Liver (tissue), 9 donors: Measurements from ENCODE around the gene PALLD. TPM values are rescaled to one million over a fixed set of nuclear protein-coding genes. Genes with fewer than 3 reads are reported as not detected.

Source experiments
- DNase-seq: peaks from one replicate; pipeline ENCODE4 v3.0.0-alpha.2; 2017; ENCODE audit warnings: low spot score
- H3K27ac ChIP-seq, 2 donors: one replicate each; pipeline ENCODE4 v1.7.0; 2013; ENCODE audit warnings: inconsistent platforms in 2 of 2, low read length in 2 of 2, control low read depth in 1 of 2, low read depth in 1 of 2, mild to moderate bottlenecking in 1 of 2
- H3K27me3 ChIP-seq, 4 donors: one replicate each; pipeline versions ENCODE4 v1.6.1 to v1.7.0; 2013; ENCODE audit warnings: low read length in 3 of 4, inconsistent platforms in 1 of 4, mild to moderate bottlenecking in 1 of 4, moderate library complexity in 1 of 4; ENCODE audit not compliant: control insufficient read depth in 4 of 4, insufficient read depth in 4 of 4
- H3K36me3 ChIP-seq, 4 donors: one replicate each; pipeline versions ENCODE4 v1.6.1 to v1.7.0; 2013; ENCODE audit warnings: low read length in 3 of 4, mild to moderate bottlenecking in 3 of 4, low read depth in 1 of 4, moderate library complexity in 1 of 4; ENCODE audit not compliant: control insufficient read depth in 4 of 4, insufficient read depth in 3 of 4
- H3K4me1 ChIP-seq, 4 donors: one replicate each; pipeline versions ENCODE4 v1.6.1 to v1.7.0; 2013; ENCODE audit warnings: low read length in 3 of 4, mild to moderate bottlenecking in 3 of 4, moderate library complexity in 1 of 4; ENCODE audit not compliant: control insufficient read depth in 4 of 4, insufficient read depth in 4 of 4
- H3K4me3 ChIP-seq, 3 donors: one replicate each; pipeline versions ENCODE4 v1.6.1 to v1.7.0; 2013; ENCODE audit warnings: low read length in 3 of 3, control low read depth in 1 of 3, low read depth in 1 of 3, mild to moderate bottlenecking in 1 of 3
- H3K9ac ChIP-seq, 2 donors: one replicate each; pipeline ENCODE4 v1.7.0; 2013; ENCODE audit warnings: low read length in 2 of 2, mild to moderate bottlenecking in 2 of 2, moderate library complexity in 2 of 2, control low read depth in 1 of 2, low read depth in 1 of 2
- H3K9me3 ChIP-seq, 4 donors: one replicate each; pipeline versions ENCODE4 v1.6.1 to v1.7.0; 2013; ENCODE audit warnings: low read length in 3 of 4; ENCODE audit not compliant: control insufficient read depth in 4 of 4
- ATF3 ChIP-seq: IDR thresholded peaks from 2 replicates; pipeline ENCODE4 v1.6.1; 2016; ENCODE audit warnings: antibody characterized with exemption
- CTCF ChIP-seq: fragments of 150-350 bp; IDR thresholded peaks from 2 replicates; pipeline ENCODE4 v1.5.1; 2017; ENCODE audit warnings: improper control_type of control experiment, low read depth, low read length; ENCODE audit not compliant: missing input control
- EGR1 ChIP-seq, 2 donors: IDR thresholded peaks; 2 replicates each; pipeline ENCODE4 v1.6.1; 2016 to 2018; ENCODE audit warnings: antibody characterized with exemption in 2 of 2, low read depth in 2 of 2
- FOXA2 ChIP-seq: IDR thresholded peaks from 2 replicates; pipeline ENCODE4 v1.6.1; 2016; ENCODE audit warnings: antibody characterized with exemption
- GABPA ChIP-seq, 2 donors: IDR thresholded peaks in 1 of 2; conservative IDR thresholded peaks in 1 of 2; 2 replicates each; pipeline ENCODE4 v1.6.1; 2016; ENCODE audit warnings: antibody characterized with exemption in 2 of 2, mild to moderate bottlenecking in 1 of 2, moderate library complexity in 1 of 2
- HNF4A ChIP-seq, 2 donors: conservative IDR thresholded peaks; 2 replicates each; pipeline ENCODE4 v1.6.1; 2016; ENCODE audit warnings: antibody characterized with exemption in 2 of 2, mild to moderate bottlenecking in 2 of 2
- HNF4G ChIP-seq: IDR thresholded peaks from 2 replicates; pipeline ENCODE4 v1.6.1; 2016; ENCODE audit warnings: antibody characterized with exemption
- JUND ChIP-seq, 2 donors: IDR thresholded peaks; 2 replicates each; pipeline ENCODE4 v1.6.1; 2016; ENCODE audit warnings: antibody characterized with exemption in 2 of 2
- NR2F2 ChIP-seq: IDR thresholded peaks from 2 replicates; pipeline ENCODE4 v1.6.1; 2016; ENCODE audit warnings: antibody characterized with exemption
- RAD21 ChIP-seq, 2 donors: IDR thresholded peaks; 2 replicates each; pipeline ENCODE4 v1.6.1; 2016; ENCODE audit warnings: antibody characterized with exemption in 2 of 2, mild to moderate bottlenecking in 2 of 2
- REST ChIP-seq: IDR thresholded peaks from 2 replicates; pipeline ENCODE4 v1.6.1; 2016; ENCODE audit warnings: antibody characterized with exemption, mild to moderate bottlenecking
- TAF1 ChIP-seq: conservative IDR thresholded peaks from 2 replicates; pipeline ENCODE4 v1.6.1; 2016; ENCODE audit warnings: antibody characterized with exemption, mild to moderate bottlenecking
- YY1 ChIP-seq: IDR thresholded peaks from 2 replicates; pipeline ENCODE4 v1.6.1; 2016; ENCODE audit warnings: antibody characterized with exemption, mild to moderate bottlenecking
- ZBTB33 ChIP-seq: IDR thresholded peaks from 2 replicates; pipeline ENCODE4 v1.6.1; 2016; ENCODE audit warnings: antibody characterized with exemption
- WGBS: extraction: QIAGEN DNeasy Blood & Tissue Kit; methylation state at CpG from one replicate; pipeline ENCODE4 v1.1.7; 2013; 5-methylcytosine and 5-hydroxymethylcytosine counted together
- polyA plus RNA-seq, 2 donors: library from polyadenylated mRNA; stranded (reverse) in 1 of 2; unstranded in 1 of 2; fragments of 200-250 nt in 1 of 2; fragments of >200 nt in 1 of 2; fragmentation: Nextera tagmentation in 1 of 2; extraction: Ambion mirVana in 1 of 2; gene quantifications; one replicate each; pipeline versions ENCODE4 v1.2.1 to v1.2.3, GENCODE V29; 2013 to 2015
- total RNA-seq, 2 donors: library from RNA; depleted of rRNA; stranded (reverse); fragments of >200 nt; gene quantifications; one replicate each; pipeline ENCODE4 v1.2.3, GENCODE V29; 2014
- donor health status: healthy.
- donor health status: healthy.
- donor health status: healthy.
- donor health status: healthy.
- donor health status: healthy.

The PALLD gene
- total and polyA plus RNA-seq, 4 donors: 9.0 to 26.3 (median 14.7) TPM

GRCh38 chr4:168720396-168720900 lies 223.6 kb downstream of the PALLD start:
- H3K4me1 ChIP-seq: peaks cover 0 to 3% (median 0%) of the 10 kb centered on the region in 4 donors
- H3K27ac ChIP-seq: no peak overlapping the region
- H3K36me3 ChIP-seq: no peaks in the 10 kb centered on the region
- 84% methylated on average over 4 of the region's 4 CpGs for WGBS
- H3K9ac ChIP-seq: no peak overlapping the region
- no peak for DNase-seq
- TF ChIP-seq NR2F2 (no peak), GABPA (IDR thresholded peaks at IDR 0.05 in 1 of 2, conservative IDR thresholded peaks at IDR 0.05 in 1 of 2) (no peak), ATF3 (no peak), ZBTB33 (no peak), CTCF (no peak), YY1 (no peak), EGR1 (IDR thresholded peaks at IDR 0.05; ENCODE audit: low read depth in 2 of 2) (no peak), TAF1 (no peak), HNF4A (conservative IDR thresholded peaks at IDR 0.05) (no peak), RAD21 (IDR thresholded peaks at IDR 0.05) (no peak), REST (no peak), FOXA2 (no peak)
- no peaks in the 10 kb centered on the region for H3K9me3 ChIP-seq
- no peak overlapping the region for H3K4me3 ChIP-seq
- H3K27me3 ChIP-seq: no peaks in the 10 kb centered on the region

- no peak overlapping the region for H3K4me3 ChIP-seq
Measured at GRCh38 chr4:168722391-168722790, 225.5 kb downstream of the PALLD start.

More at GRCh38 chr4:168722391-168722790, 225.5 kb downstream of the PALLD start:
- H3K27ac ChIP-seq: no peak overlapping the region
- TF ChIP-seq EGR1 (IDR thresholded peaks at IDR 0.05; ENCODE audit: low read depth in 2 of 2) (no peak), ATF3 (no peak), JUND (IDR thresholded peaks at IDR 0.05) (no peak), NR2F2 (no peak), FOXA2 (no peak), HNF4G (no peak)
- no peaks in the 10 kb centered on the region for H3K36me3 ChIP-seq
- H3K27me3 ChIP-seq: no peaks in the 10 kb centered on the region
- peaks cover 0 to 3% (median 0%) of the 10 kb centered on the region in 4 donors for H3K4me1 ChIP-seq
- H3K9ac ChIP-seq: no peak overlapping the region
- no peak for DNase-seq
- WGBS: 58% methylated on average over 2 of the region's 2 CpGs
- peaks cover 0 to 2% (median 0%) of the 10 kb centered on the region in 4 donors for H3K9me3 ChIP-seq
